H9 (cell line): ENCODE results near the gene PPP3CA. TPM values are rescaled to one million over a fixed set of nuclear protein-coding genes. Genes with fewer than 3 reads are reported as not detected.

Source experiments
- DNase-seq: peaks from one replicate; pipeline ENCODE4 v3.0.0-alpha.2; 2017
- H2AFZ ChIP-seq: one replicate; pipeline ENCODE4 v1.6.1; 2013; ENCODE audit warnings: mild to moderate bottlenecking, low read length, control low read depth, moderate library complexity
- H2AK5ac ChIP-seq: 2 replicates; pipeline ENCODE4 v1.6.1; 2013; ENCODE audit warnings: low read length, control low read depth, mixed read lengths; ENCODE audit not compliant: insufficient read length
- H2BK120ac ChIP-seq: one replicate; pipeline ENCODE4 v1.6.1; 2013; ENCODE audit warnings: low read depth, mild to moderate bottlenecking, low read length, control low read depth, inconsistent platforms; ENCODE audit not compliant: poor library complexity, severe bottlenecking
- H2BK12ac ChIP-seq: 2 replicates; pipeline ENCODE4 v1.6.1; 2013; ENCODE audit warnings: low read length, control low read depth, mixed read lengths, low read depth; ENCODE audit not compliant: insufficient read length
- H2BK15ac ChIP-seq: 2 replicates; pipeline ENCODE4 v1.6.1; 2013; ENCODE audit warnings: low read depth, low read length, control low read depth
- H2BK20ac ChIP-seq: one replicate; pipeline ENCODE4 v1.6.1; 2013; ENCODE audit warnings: low read depth, mild to moderate bottlenecking, low read length, control low read depth, inconsistent platforms; ENCODE audit not compliant: poor library complexity, severe bottlenecking
- H2BK5ac ChIP-seq: 2 replicates; pipeline ENCODE4 v1.6.1; 2013; ENCODE audit warnings: low read length, control low read depth, mixed read lengths; ENCODE audit not compliant: insufficient read length
- H3K14ac ChIP-seq: 2 replicates; pipeline ENCODE4 v1.6.1; 2013; ENCODE audit warnings: low read length, control low read depth; ENCODE audit not compliant: insufficient read depth
- H3K18ac ChIP-seq: 2 replicates; pipeline ENCODE4 v1.6.1; 2013; ENCODE audit warnings: low read depth, mild to moderate bottlenecking, mixed read lengths, low read length, control low read depth; ENCODE audit not compliant: insufficient read length
- H3K23ac ChIP-seq: 2 replicates; pipeline ENCODE4 v1.6.1; 2013; ENCODE audit warnings: low read length, control low read depth, mixed read lengths, low read depth; ENCODE audit not compliant: insufficient read length
- H3K23me2 ChIP-seq: 2 replicates; pipeline ENCODE4 v1.6.1; 2013; ENCODE audit warnings: low read depth, mild to moderate bottlenecking, mixed read lengths, low read length, control low read depth; ENCODE audit not compliant: insufficient read length, poor library complexity, severe bottlenecking
- H3K27ac ChIP-seq: 2 replicates; pipeline ENCODE4 v1.5.1; 2013; ENCODE audit warnings: low read length, control low read depth, mixed read lengths, low read depth; ENCODE audit not compliant: insufficient read length
- H3K27me3 ChIP-seq: 2 replicates; pipeline ENCODE4 v1.6.1; 2013; ENCODE audit warnings: low read length, control low read depth, inconsistent platforms; ENCODE audit not compliant: insufficient read depth
- H3K4ac ChIP-seq: 2 replicates; pipeline ENCODE4 v1.6.1; 2013; ENCODE audit warnings: low read depth, mild to moderate bottlenecking, control low read depth, inconsistent platforms, low read length, moderate library complexity
- H3K4me1 ChIP-seq: 2 replicates; pipeline ENCODE4 v1.6.1; 2013; ENCODE audit warnings: low read length, control low read depth, inconsistent platforms; ENCODE audit not compliant: insufficient read depth
- H3K4me2 ChIP-seq: 2 replicates; pipeline ENCODE4 v1.6.1; 2013; ENCODE audit warnings: low read length, control low read depth, mixed read lengths; ENCODE audit not compliant: insufficient read length, insufficient read depth
- H3K56ac ChIP-seq: 2 replicates; pipeline ENCODE4 v1.6.1; 2013; ENCODE audit warnings: low read depth, mild to moderate bottlenecking, mixed read lengths, low read length, control low read depth; ENCODE audit not compliant: insufficient read length
- H3K79me1 ChIP-seq: 2 replicates; pipeline ENCODE4 v1.6.1; 2013; ENCODE audit warnings: low read depth, mild to moderate bottlenecking, moderate library complexity, low read length, control low read depth, inconsistent platforms; ENCODE audit not compliant: insufficient read depth, poor library complexity, severe bottlenecking
- H3K79me2 ChIP-seq: 2 replicates; pipeline ENCODE4 v1.6.1; 2013; ENCODE audit warnings: low read length, control low read depth, inconsistent platforms; ENCODE audit not compliant: insufficient read depth
- H3K9ac ChIP-seq: 2 replicates; pipeline ENCODE4 v1.6.1; 2013; ENCODE audit warnings: low read length, control low read depth, mixed read lengths; ENCODE audit not compliant: insufficient read length; ENCODE audit errors: extremely low read depth
- H3K9me3 ChIP-seq: one replicate; pipeline ENCODE4 v1.6.1; 2013; ENCODE audit warnings: low read depth, low read length, inconsistent platforms; ENCODE audit not compliant: control insufficient read depth
- H3T11ph ChIP-seq: one replicate; pipeline ENCODE4 v1.6.1; 2013; ENCODE audit warnings: mild to moderate bottlenecking, low read length, control low read depth, inconsistent platforms
- H4K20me1 ChIP-seq: one replicate; pipeline ENCODE4 v1.6.1; 2013; ENCODE audit not compliant: control insufficient read depth, insufficient read length, insufficient read depth
- H4K5ac ChIP-seq: 2 replicates; pipeline ENCODE4 v1.6.1; 2013; ENCODE audit warnings: low read depth, mild to moderate bottlenecking, mixed read lengths, low read length, control low read depth; ENCODE audit not compliant: insufficient read length
- H4K8ac ChIP-seq: replicated peaks from 2 replicates; pipeline ENCODE4 v1.6.1; 2013; ENCODE audit warnings: low read length, control low read depth, mixed read lengths, low read depth; ENCODE audit not compliant: insufficient read length
- H4K91ac ChIP-seq: 2 replicates; pipeline ENCODE4 v1.6.1; 2013; ENCODE audit warnings: low read depth, mild to moderate bottlenecking, moderate library complexity, mixed read lengths, low read length, control low read depth; ENCODE audit not compliant: insufficient read length
- H3K27ac Mint-ChIP-seq, 3 experiments: 2 replicates in 2 of 3; 3 replicates in 1 of 3; pipeline ENCODE4 v1.8.0; 2020 to 2021; ENCODE audit warnings: mixed read lengths in 3 of 3, mild to moderate bottlenecking in 1 of 3, moderate library complexity in 1 of 3
- H3K27me3 Mint-ChIP-seq: 2 replicates; pipeline ENCODE4 v1.8.0; 2021; ENCODE audit warnings: low read depth, mild to moderate bottlenecking, moderate library complexity, mixed read lengths
- H3K36me3 Mint-ChIP-seq, 3 experiments: 2 replicates in 2 of 3; 3 replicates in 1 of 3; pipeline ENCODE4 v1.8.0; 2020 to 2021; ENCODE audit warnings: low read depth in 3 of 3, mixed read lengths in 3 of 3; ENCODE audit not compliant: insufficient read depth in 1 of 3
- H3K4me1 Mint-ChIP-seq, 2 experiments: 2 replicates each; pipeline ENCODE4 v1.8.0; 2020; ENCODE audit warnings: mixed read lengths in 2 of 2
- H3K4me3 Mint-ChIP-seq, 2 experiments: 2 replicates in 1 of 2; 3 replicates in 1 of 2; pipeline ENCODE4 v1.8.0; 2020 to 2021; ENCODE audit warnings: mild to moderate bottlenecking in 2 of 2, mixed read lengths in 2 of 2, moderate library complexity in 1 of 2
- H3K9me3 Mint-ChIP-seq, 2 experiments: 2 replicates in 1 of 2; 3 replicates in 1 of 2; pipeline ENCODE4 v1.8.0; 2020; ENCODE audit warnings: mild to moderate bottlenecking in 2 of 2, mixed read lengths in 2 of 2, moderate library complexity in 1 of 2
- CTCF ChIP-seq: fragments of 200-600 bp; sonication (generic); conservative IDR thresholded peaks from 3 replicates; pipeline ENCODE4 v1.8.0; 2021; ENCODE audit warnings: antibody characterized with exemption, mild to moderate bottlenecking
- WGBS: extraction: QIAGEN DNeasy Blood & Tissue Kit; methylation state at CpG from one replicate; pipeline ENCODE4 v1.1.7; 2013; ENCODE audit warnings: missing lambda C conversion rate, low lambda C conversion rate, mixed read lengths; ENCODE audit not compliant: insufficient read length; ENCODE audit errors: extremely low coverage; 5-methylcytosine and 5-hydroxymethylcytosine counted together
- total RNA-seq: library from RNA; stranded (reverse); gene quantifications from 2 replicates; pipeline ENCODE4 v1.2.1, GENCODE V29; 2021

PPP3CA gene
- total RNA-seq, 1 experiment from 2014 or later: 16.8 TPM

DNA sequence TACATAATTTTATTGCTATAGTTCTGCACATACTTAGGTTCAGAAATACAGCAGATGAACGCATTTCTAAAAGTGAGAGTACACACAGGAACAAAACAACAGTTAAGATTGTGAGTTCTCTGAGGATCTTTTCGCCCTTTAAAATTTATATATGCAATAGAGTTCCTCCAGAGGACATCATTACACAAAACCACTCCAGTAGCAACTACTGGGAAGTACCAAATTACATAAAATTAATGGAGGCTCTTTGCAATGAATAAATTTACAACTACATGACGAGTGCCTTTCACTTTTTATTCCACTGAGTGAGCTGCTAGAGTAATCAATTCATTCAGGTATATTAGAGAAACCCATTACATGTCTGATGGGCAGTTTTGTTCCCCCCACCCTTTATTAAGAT, 107.2 kb downstream of the PPP3CA start:
- Histone ChIP-seq H2BK15ac (no peak overlapping the region), H3T11ph (no peak overlapping the region), H3K27ac (no peak overlapping the region), H3K9me3 (no peaks in the 10 kb centered on the region), H3K4ac (no peak overlapping the region), H4K20me1 (no peaks in the 10 kb centered on the region), H3K79me1 (no peaks in the 10 kb centered on the region), H3K14ac (no peak overlapping the region), H2BK20ac (no peak overlapping the region), H3K79me2 (peaks cover 2% of the 10 kb centered on the region; the same call in 1 of the 2 replicates), H2AFZ (no peak overlapping the region), H3K4me2 (no peak overlapping the region), H4K8ac (no peak overlapping the region), H2AK5ac (no peak overlapping the region), H2BK5ac (no peak overlapping the region), H3K9ac (no peak overlapping the region), H3K56ac (no peak overlapping the region), H3K27me3 (no peaks in the 10 kb centered on the region), H4K91ac (no peak overlapping the region), H3K23ac (no peak overlapping the region), H2BK120ac (no peak overlapping the region), H4K5ac (no peak overlapping the region), H2BK12ac (no peak overlapping the region), H3K18ac (no peak overlapping the region), H3K23me2 (no peaks in the 10 kb centered on the region), H3K4me1 (no peaks in the 10 kb centered on the region)
- Mint-ChIP-seq H3K4me1 (peaks cover 5 to 22% of the 10 kb centered on the region in 2 experiments), H3K4me3 (no peak overlapping the region), H3K27ac (no peak overlapping the region), H3K27me3 (no peaks in the 10 kb centered on the region), H3K9me3 (no peaks in the 10 kb centered on the region), H3K36me3 (no peaks in the 10 kb centered on the region)
- WGBS: no CpG with 5 or more reads among the region's 3 CpGs
- DNase-seq: no peak
- no peak for TF ChIP-seq CTCF
